H1 (cell line): ENCODE data around the gene AIFM2. TPM values are rescaled to one million over a fixed set of nuclear protein-coding genes. Genes with fewer than 3 reads are reported as not detected.

Experiments
- CTCF ChIA-PET: fragments of 300-600 bp; sonication (Branson Sonifier 250); formaldehyde crosslinking; loops from one replicate; lab custom pipeline; 2021; ENCODE audit not compliant: partially characterized antibody; lab: Charles Lee
- POLR2A ChIA-PET: fragments of 300-600 bp; sonication (Branson Sonifier 250); formaldehyde crosslinking; loops from one replicate; lab custom pipeline; 2021; ENCODE audit warnings: inconsistent platforms; ENCODE audit not compliant: partially characterized antibody; lab: Charles Lee
- DNase-seq, 2 experiments: peaks; one replicate each; pipeline versions ENCODE4 v3.0.0 to v3.0.0-alpha.2; 2010 to 2022; ENCODE audit warnings: low spot score in 2 of 2, low read depth in 1 of 2, mixed read lengths in 1 of 2
- FAIRE-seq: peaks from 2 replicates; lab custom pipeline; 2011; peaks lifted over from hg19 to GRCh38; lab: Jason Lieb, UNC
- H2AFZ ChIP-seq: 2 replicates; pipeline ENCODE4 v1.8.1; 2012; ENCODE audit warnings: low read length, inconsistent platforms
- H2AK5ac ChIP-seq: 2 replicates; pipeline ENCODE4 v1.6.1; 2013; ENCODE audit warnings: low read depth, low read length
- H2BK120ac ChIP-seq: replicated peaks from 2 replicates; pipeline ENCODE3; 2013; ENCODE audit warnings: low read depth, low read length, inconsistent platforms
- H2BK12ac ChIP-seq: 2 replicates; pipeline ENCODE4 v1.6.1; 2013; ENCODE audit warnings: low read depth, low read length
- H2BK15ac ChIP-seq: 2 replicates; pipeline ENCODE4 v1.6.1; 2013; ENCODE audit warnings: low read length
- H2BK20ac ChIP-seq: 2 replicates; pipeline ENCODE4 v1.6.1; 2013; ENCODE audit warnings: low read length
- H2BK5ac ChIP-seq: 2 replicates; pipeline ENCODE4 v1.6.1; 2013; ENCODE audit warnings: low read depth, low read length
- H3K14ac ChIP-seq: 2 replicates; pipeline ENCODE4 v1.6.1; 2013; ENCODE audit warnings: inconsistent platforms; ENCODE audit not compliant: insufficient read length
- H3K18ac ChIP-seq: 2 replicates; pipeline ENCODE4 v1.6.1; 2013; ENCODE audit warnings: low read length; ENCODE audit errors: extremely low read depth
- H3K23ac ChIP-seq: 2 replicates; pipeline ENCODE4 v1.6.1; 2013; ENCODE audit warnings: inconsistent platforms; ENCODE audit not compliant: insufficient read length
- H3K23me2 ChIP-seq: 2 replicates; pipeline ENCODE4 v1.6.1; 2013; ENCODE audit warnings: low read depth, low read length
- H3K27ac ChIP-seq: 2 replicates; pipeline ENCODE4 v1.6.1; 2011; ENCODE audit warnings: low read depth, low read length, inconsistent platforms
- H3K27me3 ChIP-seq, 4 experiments: replicated peaks in 1 of 4; 1 replicate in 1 of 4; 2 replicates in 3 of 4; pipeline versions ENCODE4 v1.6.1 to v1.8.1; 2011 to 2013; ENCODE audit warnings: low read length in 3 of 4, mild to moderate bottlenecking in 3 of 4, inconsistent platforms in 2 of 4, mixed read lengths in 2 of 4, moderate library complexity in 1 of 4; ENCODE audit not compliant: control insufficient read depth in 3 of 4, insufficient read depth in 3 of 4; ENCODE audit errors: extremely low read depth in 1 of 4
- H3K36me3 ChIP-seq, 4 experiments: 2 replicates each; pipeline versions ENCODE4 v1.6.1 to v1.8.1; 2011 to 2013; ENCODE audit warnings: mild to moderate bottlenecking in 4 of 4, low read length in 3 of 4, moderate library complexity in 2 of 4, control low read depth in 1 of 4, inconsistent platforms in 1 of 4; ENCODE audit not compliant: insufficient read depth in 4 of 4, control insufficient read depth in 2 of 4
- H3K4ac ChIP-seq: replicated peaks from 2 replicates; pipeline ENCODE3; 2013; ENCODE audit warnings: low read length, low read depth, mixed read lengths, inconsistent platforms; ENCODE audit not compliant: insufficient read length
- H3K4me1 ChIP-seq, 4 experiments: replicated peaks in 1 of 4; 1 replicate in 1 of 4; 2 replicates in 3 of 4; pipeline versions ENCODE4 v1.6.1 to v1.8.1; 2011 to 2013; ENCODE audit warnings: low read length in 3 of 4, inconsistent platforms in 2 of 4, mixed read lengths in 1 of 4; ENCODE audit not compliant: insufficient read depth in 4 of 4, control insufficient read depth in 3 of 4
- H3K4me2 ChIP-seq, 2 experiments: 2 replicates each; pipeline versions ENCODE4 v1.6.1 to v1.8.1; 2011 to 2013; ENCODE audit warnings: low read depth in 2 of 2, low read length in 2 of 2, control low read depth in 1 of 2, inconsistent platforms in 1 of 2, mild to moderate bottlenecking in 1 of 2; ENCODE audit not compliant: insufficient read depth in 1 of 2
- H3K4me3 ChIP-seq, 4 experiments: fragments of 200-600, 300-600 bp in 1 of 4; sonication (generic), shearing (Covaris generic), sonication (Bioruptor Twin) in 1 of 4; 2 replicates each; pipeline versions ENCODE4 v1.5.1 to v1.8.1; 2011 to 2016; ENCODE audit warnings: low read length in 4 of 4, low read depth in 3 of 4, control low read depth in 2 of 4, inconsistent platforms in 2 of 4, mild to moderate bottlenecking in 2 of 4, mixed read lengths in 1 of 4, moderate library complexity in 1 of 4; ENCODE audit not compliant: insufficient read depth in 2 of 4; ENCODE audit errors: extremely low read depth in 1 of 4
- H3K56ac ChIP-seq: replicated peaks from 2 replicates; pipeline ENCODE3; 2013; ENCODE audit warnings: low read depth, mild to moderate bottlenecking, mixed read lengths, low read length, inconsistent platforms; ENCODE audit not compliant: insufficient read length
- H3K79me1 ChIP-seq: 2 replicates; pipeline ENCODE4 v1.6.1; 2013; ENCODE audit warnings: low read depth, low read length, control low read depth
- H3K79me2 ChIP-seq, 2 experiments: 2 replicates each; pipeline versions ENCODE4 v1.6.1 to v1.8.1; 2012 to 2013; ENCODE audit warnings: low read length in 2 of 2, mild to moderate bottlenecking in 2 of 2, inconsistent platforms in 1 of 2; ENCODE audit not compliant: insufficient read depth in 2 of 2, control insufficient read depth in 1 of 2
- H3K9ac ChIP-seq, 4 experiments: replicated peaks in 1 of 4; 1 replicate in 1 of 4; 2 replicates in 3 of 4; pipeline versions ENCODE4 v1.6.1 to v1.8.1; 2011 to 2013; ENCODE audit warnings: low read depth in 3 of 4, low read length in 3 of 4, control low read depth in 2 of 4, mild to moderate bottlenecking in 2 of 4, moderate library complexity in 2 of 4, inconsistent platforms in 1 of 4; ENCODE audit errors: extremely low read depth in 1 of 4
- H3K9me3 ChIP-seq, 2 experiments: 2 replicates each; pipeline versions ENCODE4 v1.6.1 to v1.8.1; 2012 to 2013; ENCODE audit warnings: mild to moderate bottlenecking in 2 of 2, moderate library complexity in 2 of 2, control low read depth in 1 of 2, inconsistent platforms in 1 of 2, low read depth in 1 of 2, low read length in 1 of 2, mixed read lengths in 1 of 2; ENCODE audit not compliant: insufficient read depth in 2 of 2
- H4K20me1 ChIP-seq, 2 experiments: replicated peaks in 1 of 2; 2 replicates each; pipeline versions ENCODE3 to v1.8.1; 2011 to 2013; ENCODE audit warnings: inconsistent platforms in 2 of 2, low read length in 2 of 2, mild to moderate bottlenecking in 1 of 2; ENCODE audit not compliant: insufficient read depth in 2 of 2, control insufficient read depth in 1 of 2
- H4K5ac ChIP-seq: 2 replicates; pipeline ENCODE4 v1.6.1; 2013; ENCODE audit warnings: low read length, low read depth, mixed read lengths, inconsistent platforms; ENCODE audit not compliant: insufficient read length
- H4K8ac ChIP-seq: 2 replicates; pipeline ENCODE4 v1.8.0; 2013; ENCODE audit warnings: mild to moderate bottlenecking, moderate library complexity, low read length, inconsistent platforms; ENCODE audit not compliant: insufficient read depth; ENCODE audit errors: extremely low read depth
- H4K91ac ChIP-seq: replicated peaks from 2 replicates; pipeline ENCODE3; 2013; ENCODE audit warnings: low read length, mixed read lengths, inconsistent platforms; ENCODE audit not compliant: insufficient read length
- CBX5 ChIP-seq: fragments of 300-800, 300-1000 bp; sonication (generic); IDR thresholded peaks from 2 replicates; pipeline ENCODE4 v1.7.1; 2016; ENCODE audit warnings: antibody characterized with exemption, low read length, low read depth
- CTCF ChIP-seq, 3 experiments: IDR thresholded peaks; 1 replicate in 2 of 3; 2 replicates in 1 of 3; pipeline versions ENCODE4 v1.5.1 to v1.6.1; 2011; ENCODE audit warnings: low read length in 3 of 3, mild to moderate bottlenecking in 3 of 3, inconsistent platforms in 2 of 3, low read depth in 1 of 3, moderate library complexity in 1 of 3; ENCODE audit not compliant: insufficient read depth in 1 of 3; ENCODE audit errors: control extremely low read depth in 1 of 3
- JUN ChIP-seq: IDR thresholded peaks from 2 replicates; pipeline ENCODE4 v1.6.1; 2011; ENCODE audit warnings: low read depth, mild to moderate bottlenecking, improper control_type of control experiment, low read length
- PHF8 ChIP-seq: fragments of 200-600 bp; sonication (generic); conservative IDR thresholded peaks from 2 replicates; pipeline ENCODE4 v1.7.1; 2012; ENCODE audit warnings: low read depth, mild to moderate bottlenecking, inconsistent platforms, low read length, moderate library complexity
- WGBS, 2 experiments: shearing (Covaris generic) in 1 of 2; methylation state at CpG; one replicate each; pipeline versions ENCODE4 v1.1.6 to v1.1.7; 2013 to 2015; ENCODE audit warnings: low lambda C conversion rate in 2 of 2, mixed read lengths in 2 of 2, inconsistent platforms in 1 of 2, low coverage in 1 of 2, missing lambda C conversion rate in 1 of 2; ENCODE audit not compliant: insufficient replicate concordance in 2 of 2, insufficient coverage in 1 of 2, insufficient read length in 1 of 2; ENCODE audit errors: extremely low coverage in 1 of 2, missing lambda C conversion rate in 1 of 2; 5-methylcytosine and 5-hydroxymethylcytosine counted together
- polyA plus RNA-seq, 7 experiments: library from polyadenylated mRNA; depleted of rRNA in 3 of 7; stranded (reverse) in 5 of 7; unstranded in 2 of 7; fragments of >200 nt in 5 of 7; fragments of 200-250 nt in 2 of 7; gene quantifications; 1 replicate in 5 of 7; 2 replicates in 1 of 7; 4 replicates in 1 of 7; pipeline versions ENCODE4 v1.2.1 to v1.2.3, GENCODE V29; 2011 to 2013; ENCODE audit warnings: missing spikeins in 2 of 7, mixed read lengths in 2 of 7
- total RNA-seq: library from RNA; stranded (reverse); fragmentation: NEBNext Ultra II Directional; extraction: Animal tissue kit (Norgen Biotek cat#: 25700); gene quantifications from 2 replicates; pipeline ENCODE4 v1.2.1, GENCODE V29; 2021

Gene AIFM2
- total and polyA plus RNA-seq, 2 of the 8 experiments (the other 6 are each of a cell fraction or from before 2014, with no cell fraction given) = 4.0 TPM

DNA sequence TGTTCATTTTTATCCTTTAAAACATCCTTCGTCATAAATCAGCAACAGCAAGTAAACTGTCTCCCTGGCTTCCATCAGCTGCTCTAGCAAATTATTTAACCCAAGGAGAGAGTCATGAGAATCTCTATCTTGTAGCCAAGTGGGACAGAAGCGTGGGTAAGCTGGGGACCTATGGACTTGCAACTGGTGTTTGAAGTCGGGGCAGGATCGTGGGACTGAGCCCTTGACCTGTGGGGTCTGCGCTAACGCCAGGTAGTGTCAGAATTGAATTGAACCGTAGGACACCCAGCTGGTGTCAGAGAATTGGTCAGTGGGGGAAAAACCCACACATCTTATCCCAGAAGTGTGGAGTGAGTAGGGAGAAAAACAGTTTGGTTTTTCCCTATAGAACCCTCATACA is 13.4 kb downstream of the AIFM2 start:
- 95% methylated on average over 7 of the region's 7 CpGs; no CpG with 5 or more reads in 1 of the 2 experiments for WGBS, 2 experiments
- Histone ChIP-seq H3K9ac (no peak overlapping the region), H3K56ac (no peak overlapping the region), H3K23ac (no peak overlapping the region), H3K23me2 (no peaks in the 10 kb centered on the region), H3K27ac (no peak overlapping the region), H2BK15ac (no peak overlapping the region), H3K36me3 (no peaks in the 10 kb centered on the region; a peak in 1 of 8 replicates), H4K91ac (no peak overlapping the region), H3K79me2 (no peaks in the 10 kb centered on the region), H3K4me2 (no peak overlapping the region), H3K4me1 (no peaks in the 10 kb centered on the region; a peak in 1 of 7 replicates), H3K14ac (no peak overlapping the region), H4K5ac (no peak overlapping the region), H2AK5ac (no peak overlapping the region), H3K4ac (no peak overlapping the region), H3K4me3 (no peak overlapping the region), H4K8ac (no peak overlapping the region), H2AFZ (no peak overlapping the region), H3K79me1 (no peaks in the 10 kb centered on the region), H2BK120ac (no peak overlapping the region), H2BK12ac (no peak overlapping the region), H3K18ac (no peak overlapping the region), H2BK20ac (no peak overlapping the region), H2BK5ac (no peak overlapping the region), H3K9me3 (no peaks in the 10 kb centered on the region), H4K20me1 (no peaks in the 10 kb centered on the region), H3K27me3 (no peaks in the 10 kb centered on the region)
- CTCF ChIA-PET = interaction anchor here (5.1 to 11.0 kb wide), 4 partner anchors 9 to 24 kb away, joined by 51 to 155 read pairs (median 87); partner anchors contain the start of gene TYSND1
- POLR2A ChIA-PET = interaction anchor here (1.3 kb wide), 1 partner anchor 10 kb away, joined by 3 read pairs; no protein-coding TSS in a partner anchor
- TF ChIP-seq PHF8 = no peak
- TF ChIP-seq CTCF (IDR thresholded peaks at IDR 0.05; ENCODE audit: control extremely low read depth in 1 of 3, insufficient read depth in 1 of 3, low read depth in 1 of 3, low read length in 3 of 3) = no peak
- TF ChIP-seq CBX5 = no peak
- no peak for TF ChIP-seq JUN
- FAIRE-seq (no peak), DNase-seq (no peak)
